SK-N-SH treated with all-trans-retinoic acid at 6 μM for 48 hours (cell line): ENCODE measurements around the gene TM9SF3.

Source experiments
- ARNTL ChIP-seq: fragments of 450-650 bp; formaldehyde crosslinking; IDR thresholded peaks from 2 replicates; pipeline ENCODE4 v1.5.0; 2020; ENCODE audit warnings: low read depth, mild to moderate bottlenecking, moderate library complexity, borderline replicate concordance
- BACH2 ChIP-seq: fragments of 250-450 bp; sonication (Bioruptor Pico); IDR thresholded peaks from 2 replicates; pipeline ENCODE4 v1.9.0; 2021; ENCODE audit warnings: mild to moderate bottlenecking, borderline replicate concordance
- CREB5 ChIP-seq: fragments of 250-450 bp; sonication (Bioruptor Pico); IDR thresholded peaks from 2 replicates; pipeline ENCODE4 v1.5.1; 2020; ENCODE audit warnings: low read depth, mild to moderate bottlenecking, moderate library complexity
- GLIS3 ChIP-seq: fragments of 250-450 bp; sonication (Bioruptor Pico); IDR thresholded peaks from 2 replicates; pipeline ENCODE4 v1.5.0; 2020; ENCODE audit warnings: mild to moderate bottlenecking, moderate library complexity
- OSR1 ChIP-seq: fragments of 250-450 bp; sonication (Bioruptor Pico); IDR thresholded peaks from 2 replicates; pipeline ENCODE4 v1.8.0; 2022; ENCODE audit warnings: moderate library complexity, mild to moderate bottlenecking, inconsistent platforms
- PATZ1 ChIP-seq: fragments of 250-450 bp; sonication (Bioruptor Pico); IDR thresholded peaks from 2 replicates; pipeline ENCODE4 v1.8.0; 2020; ENCODE audit warnings: mild to moderate bottlenecking, moderate library complexity, borderline replicate concordance
- RARB ChIP-seq: fragments of 250-450 bp; sonication (Bioruptor Pico); IDR thresholded peaks from 2 replicates; pipeline ENCODE4 v1.8.0; 2021; ENCODE audit warnings: mild to moderate bottlenecking, moderate library complexity
- TCF4 ChIP-seq: fragments of 250-450 bp; sonication (Bioruptor Pico); IDR thresholded peaks from 2 replicates; pipeline ENCODE4 v1.8.0; 2021; ENCODE audit warnings: mild to moderate bottlenecking, moderate library complexity, borderline replicate concordance
- ZC3H10 ChIP-seq: fragments of 250-450 bp; sonication (Bioruptor Pico); IDR thresholded peaks from 2 replicates; pipeline ENCODE4 v1.5.1; 2021; ENCODE audit warnings: mild to moderate bottlenecking, moderate library complexity
- ZFP3 ChIP-seq: fragments of 250-450 bp; sonication (Bioruptor Pico); IDR thresholded peaks from 2 replicates; pipeline ENCODE4 v1.5.0; 2020; ENCODE audit warnings: mild to moderate bottlenecking, moderate library complexity
- ZNF70 ChIP-seq: fragments of 450-650 bp; formaldehyde crosslinking; IDR thresholded peaks from 2 replicates; pipeline ENCODE4 v1.5.0; 2020; ENCODE audit warnings: mild to moderate bottlenecking, moderate library complexity

- TF ChIP-seq BACH2 (CRISPR knock-in tag) (no peak), PATZ1 (CRISPR knock-in tag) (no peak), ARNTL (no peak), ZNF70 (CRISPR knock-in tag) (no peak), TCF4 (CRISPR knock-in tag) (no peak), RARB (CRISPR knock-in tag) (no peak), ZC3H10 (CRISPR knock-in tag) (no peak), ZFP3 (CRISPR knock-in tag) (no peak), CREB5 (CRISPR knock-in tag) (no peak), GLIS3 (CRISPR knock-in tag) (no peak), OSR1 (CRISPR knock-in tag) (no peak)
Observed at GRCh38 chr10:96511044-96511945, 75.5 kb downstream of the TM9SF3 start.
